Prostate gland (tissue), 2 donors: ENCODE data around the gene CARNS1. TPM values are rescaled to one million over a fixed set of nuclear protein-coding genes. Genes with fewer than 3 reads are reported as not detected.
A peak's percentile ranks its signal among the peaks of the same experiment; 100 is the strongest.

ENCODE experiments used
- DNase-seq: peaks from one replicate; pipeline ENCODE4 v3.0.0-alpha.2; 2019; ENCODE audit warnings: low spot score
- H3K27ac ChIP-seq, 2 donors: fragments of 200-600 bp; sonication (generic); 2 replicates each; pipeline ENCODE4 v1.5.1; 2017 to 2019
- H3K27me3 ChIP-seq: fragments of 200-600 bp; sonication (generic); replicated peaks from 2 replicates; pipeline ENCODE4 v1.5.1; 2019; ENCODE audit not compliant: insufficient read depth
- H3K36me3 ChIP-seq, 2 donors: fragments of 200-600 bp; sonication (generic); 1 replicate in 1 of 2; 2 replicates in 1 of 2; pipeline versions ENCODE4 v1.5.1 to v1.8.1; 2017 to 2019
- H3K4me1 ChIP-seq: fragments of 200-600 bp; sonication (generic); replicated peaks from 2 replicates; pipeline ENCODE4 v1.5.1; 2019
- H3K4me3 ChIP-seq, 2 donors: fragments of 200-600 bp; sonication (generic); 2 replicates each; pipeline ENCODE4 v1.5.1; 2017 to 2019
- H3K9me3 ChIP-seq: fragments of 200-600 bp; sonication (generic); 2 replicates; pipeline ENCODE4 v1.5.1; 2017
- POLR2A ChIP-seq: fragments of 450-650 bp; IDR thresholded peaks from one replicate; pipeline ENCODE4 v1.6.1; 2016; ENCODE audit warnings: antibody characterized with exemption, mild to moderate bottlenecking
- POLR2AphosphoS5 ChIP-seq: sonication (generic); formaldehyde crosslinking; IDR thresholded peaks from one replicate; pipeline ENCODE4 v1.6.1; 2017; ENCODE audit warnings: antibody characterized with exemption
- WGBS: methylation state at CpG from one replicate; pipeline ENCODE4 v1.1.5; 2018; 5-methylcytosine and 5-hydroxymethylcytosine counted together
- intact Hi-C: fragments of 100-400 bp; cut with DNase I; formaldehyde crosslinking; loops from one replicate; pipeline ENCODE4 v1.14.2; 2022
- total RNA-seq, 2 donors: library from RNA; depleted of rRNA; stranded (reverse); fragments of >200 nt; gene quantifications; one replicate each; pipeline ENCODE4 v1.1.0, GENCODE V29; 2016
- TF ChIP-seq, protein P1 (sequence below), 4 experiments: fragments of 200-600 bp in 2 of 4; fragments of 450-650 bp in 2 of 4; sonication (generic) in 2 of 4; IDR thresholded peaks; 1 replicate in 3 of 4; 2 replicates in 1 of 4; pipeline ENCODE4 v1.5.1; 2016 to 2019; ENCODE audit warnings: antibody characterized with exemption in 4 of 4, mild to moderate bottlenecking in 2 of 4, moderate library complexity in 2 of 4

CARNS1 gene
- total RNA-seq, 2 donors from 2014 or later: 0.91 to 1.0 TPM

DNA sequence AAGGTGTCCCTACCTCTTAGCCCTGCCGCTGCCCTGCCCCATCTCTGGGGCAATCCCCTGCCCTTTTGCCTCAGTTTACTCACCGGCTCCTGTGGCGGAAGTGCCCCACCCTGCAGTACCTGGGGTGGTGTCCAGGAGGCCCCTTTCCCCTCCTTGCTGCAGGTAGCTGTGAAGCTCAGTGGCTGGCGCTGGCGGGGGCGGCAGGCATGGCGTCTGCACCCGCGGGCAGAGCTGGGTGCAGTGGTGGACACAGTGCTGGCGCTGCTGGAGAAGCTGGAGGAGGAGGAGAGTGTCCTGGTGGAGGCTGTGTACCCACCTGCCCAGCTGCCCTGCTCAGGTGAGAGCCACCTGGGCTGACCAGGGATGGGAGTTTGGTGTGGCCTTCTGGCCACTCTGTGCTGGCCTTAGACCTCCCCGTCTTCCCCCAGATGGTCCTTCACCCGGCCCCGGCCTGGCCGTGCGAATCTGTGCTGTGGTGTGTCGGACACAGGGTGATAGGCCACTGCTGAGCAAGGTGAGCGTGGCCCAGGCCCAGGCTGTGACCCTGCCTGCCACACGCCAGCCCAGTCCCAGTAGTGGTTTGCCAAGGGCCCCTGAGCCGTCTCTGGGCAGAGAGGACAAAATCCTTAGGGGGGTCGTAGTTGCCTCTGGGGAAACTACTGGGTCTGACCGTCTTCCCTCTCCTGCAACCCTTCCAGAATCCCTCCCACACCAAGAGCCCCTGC, 4.0 kb downstream of the CARNS1 start:
- no peak for TF ChIP-seq POLR2AphosphoS5
- TF ChIP-seq, protein P1, sequence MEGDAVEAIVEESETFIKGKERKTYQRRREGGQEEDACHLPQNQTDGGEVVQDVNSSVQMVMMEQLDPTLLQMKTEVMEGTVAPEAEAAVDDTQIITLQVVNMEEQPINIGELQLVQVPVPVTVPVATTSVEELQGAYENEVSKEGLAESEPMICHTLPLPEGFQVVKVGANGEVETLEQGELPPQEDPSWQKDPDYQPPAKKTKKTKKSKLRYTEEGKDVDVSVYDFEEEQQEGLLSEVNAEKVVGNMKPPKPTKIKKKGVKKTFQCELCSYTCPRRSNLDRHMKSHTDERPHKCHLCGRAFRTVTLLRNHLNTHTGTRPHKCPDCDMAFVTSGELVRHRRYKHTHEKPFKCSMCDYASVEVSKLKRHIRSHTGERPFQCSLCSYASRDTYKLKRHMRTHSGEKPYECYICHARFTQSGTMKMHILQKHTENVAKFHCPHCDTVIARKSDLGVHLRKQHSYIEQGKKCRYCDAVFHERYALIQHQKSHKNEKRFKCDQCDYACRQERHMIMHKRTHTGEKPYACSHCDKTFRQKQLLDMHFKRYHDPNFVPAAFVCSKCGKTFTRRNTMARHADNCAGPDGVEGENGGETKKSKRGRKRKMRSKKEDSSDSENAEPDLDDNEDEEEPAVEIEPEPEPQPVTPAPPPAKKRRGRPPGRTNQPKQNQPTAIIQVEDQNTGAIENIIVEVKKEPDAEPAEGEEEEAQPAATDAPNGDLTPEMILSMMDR (IDR thresholded peaks at IDR 0.05): no peak
- no peak for TF ChIP-seq POLR2A
- Histone ChIP-seq H3K36me3 (no peaks in the 10 kb centered on the region), H3K9me3 (no peaks in the 10 kb centered on the region), H3K4me3 (no peak overlapping the region), H3K4me1 (peaks cover 11% of the 10 kb centered on the region), H3K27me3 (no peaks in the 10 kb centered on the region), H3K27ac (peak overlapping the region; percentile 87 to 91)
- no peak for DNase-seq
- intact Hi-C loops: no loop called here
- WGBS: 93% methylated on average over 19 of the region's 21 CpGs

- intact Hi-C loops: no loop called here
- no peak for DNase-seq
- TF ChIP-seq, protein P1 (IDR thresholded peaks at IDR 0.05): no peak
- TF ChIP-seq POLR2AphosphoS5 (no peak), POLR2A (no peak)
- Histone ChIP-seq H3K9me3 (no peaks in the 10 kb centered on the region), H3K36me3 (no peaks in the 10 kb centered on the region), H3K27me3 (no peaks in the 10 kb centered on the region), H3K27ac (peak overlapping the region; percentile 87 to 91), H3K4me1 (peaks cover 11% of the 10 kb centered on the region), H3K4me3 (peak overlapping the region; percentile 56 to 70)
- 35% methylated on average over 15 of the region's 15 CpGs for WGBS
These were observed 4.7 kb downstream of the CARNS1 start for GRCh38 chr11:67420147-67420645.

GRCh38 chr11:67420646-67421429, 5.4 kb downstream of the CARNS1 start:
- Histone ChIP-seq H3K4me1 (peaks cover 11% of the 10 kb centered on the region), H3K36me3 (no peaks in the 10 kb centered on the region), H3K9me3 (no peaks in the 10 kb centered on the region), H3K27ac (peak overlapping the region; percentile 87 to 91), H3K27me3 (no peaks in the 10 kb centered on the region), H3K4me3 (peak overlapping the region; percentile 56 to 70)
- intact Hi-C loops: no loop called here
- WGBS: 2% methylated on average over 64 of the region's 97 CpGs
- peak; percentile 96 for DNase-seq
- TF ChIP-seq POLR2A (peak; percentile 83), POLR2AphosphoS5 (peak; percentile 62)
- TF ChIP-seq, protein P1 (IDR thresholded peaks at IDR 0.05): peak in 2 of 4 experiments; percentile 34 to 40

- 73% methylated on average over 22 of the region's 22 CpGs for WGBS
- no peaks in the 10 kb centered on the region for H3K36me3 ChIP-seq
- no peaks in the 10 kb centered on the region for H3K27me3 ChIP-seq
- H3K4me3 ChIP-seq: peak overlapping the region; percentile 56 to 70
- peaks cover 9% of the 10 kb centered on the region for H3K4me1 ChIP-seq
- no peak for TF ChIP-seq POLR2AphosphoS5
- TF ChIP-seq, protein P1 (IDR thresholded peaks at IDR 0.05): no peak
- no peaks in the 10 kb centered on the region for H3K9me3 ChIP-seq
- no peak for DNase-seq
- peak overlapping the region; percentile 87 to 91 for H3K27ac ChIP-seq
- intact Hi-C loops: no loop called here
These were observed 6.1 kb downstream of the CARNS1 start for GRCh38 chr11:67421430-67422031.
